ENCODE data around the gene GM2A. TPM values are rescaled to one million over a fixed set of nuclear protein-coding genes. Genes with fewer than 3 reads are reported as not detected.

Gene GM2A
- total and polyA plus RNA-seq, 9 of the 15 experiments (the other 6 are each of a cell fraction or from before 2014, with no cell fraction given): 5.8 to 36.0 (median 10.0) TPM

GRCh38 chr5:151244206-151244605 is 8.8 kb upstream of the GM2A start:
- Histone ChIP-seq H3K36me3 (ENCODE audit: control insufficient read depth, insufficient read depth, low read length) (no peaks in the 10 kb centered on the region), H3K4me1 (replicated peaks in 1 of 2; ENCODE audit: control insufficient read depth in 2 of 2, insufficient read depth in 2 of 2, low read length in 2 of 2) (peaks cover 0 to 3% of the 10 kb centered on the region in 2 experiments; a peak in 1 of 5 replicates), H3K4me3 (no peak overlapping the region), H3K27ac (ENCODE audit: extremely low read depth, low read depth, low read length) (no peak overlapping the region), H3K79me2 (ENCODE audit: control insufficient read depth, insufficient read depth, low read length) (no peaks in the 10 kb centered on the region), H3K9me3 (replicated peaks; ENCODE audit: control insufficient read depth, insufficient read depth, low read depth, low read length) (no peaks in the 10 kb centered on the region), H2AFZ (ENCODE audit: low read depth, low read length) (no peak overlapping the region), H4K20me1 (replicated peaks; ENCODE audit: control insufficient read depth, insufficient read depth, low read length) (no peaks in the 10 kb centered on the region), H3K27me3 (ENCODE audit: control insufficient read depth in 2 of 2, insufficient read depth in 2 of 2, low read length in 2 of 2) (no peaks in the 10 kb centered on the region), H3K4me2 (ENCODE audit: insufficient read depth, low read length) (no peak overlapping the region), H3K9ac (ENCODE audit: insufficient read depth in 1 of 2, low read depth in 2 of 2, low read length in 2 of 2) (no peak overlapping the region), H3K9me1 (ENCODE audit: control insufficient read depth, insufficient read depth, low read length) (no peaks in the 10 kb centered on the region)
- DNase-seq (ENCODE audit: extremely low read depth in 1 of 4, low spot score in 3 of 4): no peak
- in situ Hi-C loops (cut with MboI) (no loop called here), intact Hi-C loops (cut with micrococcal nuclease) (no loop called here)
- no TSS peak for BruUV-seq (replicated peaks)
- 48% methylated on average over 3 of the region's 3 CpGs for WGBS (ENCODE audit: insufficient coverage, low coverage, missing lambda C conversion rate)
- ATAC-seq: no peak
- ChIA-PET POLR2A (interaction anchor here (0.7 kb wide), 1 partner anchor 22 kb away, joined by 4 read pairs; no protein-coding TSS in a partner anchor), CTCF (ENCODE audit: low intra/inter-chr PET ratio) (no interaction called here)
- TF ChIP-seq ZNF263 (CRISPR knock-in tag; IDR thresholded peaks at IDR 0.05; ENCODE audit: borderline replicate concordance) (no peak), ZNF764 (CRISPR knock-in tag; IDR thresholded peaks at IDR 0.05; ENCODE audit: low read depth) (no peak), NR2F6 (CRISPR knock-in tag; IDR thresholded peaks at IDR 0.05) (no peak), MTA1 (IDR thresholded peaks at IDR 0.05; ENCODE audit: borderline replicate concordance) (no peak)
- FAIRE-seq: no peak

- ChIA-PET POLR2A (no interaction called here), CTCF (ENCODE audit: low intra/inter-chr PET ratio) (no interaction called here)
- 0% methylated on average over 4 of the region's 4 CpGs for WGBS (ENCODE audit: insufficient coverage, low coverage, missing lambda C conversion rate)
- H3K36me3 ChIP-seq (ENCODE audit: control insufficient read depth, insufficient read depth, low read length): no peaks in the 10 kb centered on the region
- intact Hi-C loops (cut with micrococcal nuclease) (no loop called here), in situ Hi-C loops (cut with MboI) (no loop called here)
- ATAC-seq (peak; percentile 14; the same call in 1 of the 3 replicates), DNase-seq (ENCODE audit: extremely low read depth in 1 of 4, low spot score in 3 of 4) (no peak), FAIRE-seq (no peak)
- BruUV-seq (replicated peaks): no TSS peak
- no peaks in the 10 kb centered on the region for H3K9me1 ChIP-seq (ENCODE audit: control insufficient read depth, insufficient read depth, low read length)
- H2AFZ ChIP-seq (ENCODE audit: low read depth, low read length): no peak overlapping the region
- H3K4me3 ChIP-seq: no peak overlapping the region
- H3K27ac ChIP-seq (ENCODE audit: extremely low read depth, low read depth, low read length): no peak overlapping the region
- H3K4me1 ChIP-seq (replicated peaks in 1 of 2; ENCODE audit: control insufficient read depth in 2 of 2, insufficient read depth in 2 of 2, low read length in 2 of 2): peaks cover 0 to 3% of the 10 kb centered on the region in 2 experiments; a peak in 1 of 5 replicates
- H3K79me2 ChIP-seq (ENCODE audit: control insufficient read depth, insufficient read depth, low read length): no peaks in the 10 kb centered on the region
- no peaks in the 10 kb centered on the region for H3K9me3 ChIP-seq (replicated peaks; ENCODE audit: control insufficient read depth, insufficient read depth, low read depth, low read length)
- no peaks in the 10 kb centered on the region for H4K20me1 ChIP-seq (replicated peaks; ENCODE audit: control insufficient read depth, insufficient read depth, low read length)
- H3K27me3 ChIP-seq (ENCODE audit: control insufficient read depth in 2 of 2, insufficient read depth in 2 of 2, low read length in 2 of 2): no peaks in the 10 kb centered on the region
- H3K4me2 ChIP-seq (ENCODE audit: insufficient read depth, low read length): peak overlapping the region; percentile 10; the same call in 1 of the 2 replicates
- no peak overlapping the region for H3K9ac ChIP-seq (ENCODE audit: insufficient read depth in 1 of 2, low read depth in 2 of 2, low read length in 2 of 2)
- TF ChIP-seq FOXK1 (CRISPR knock-in tag; IDR thresholded peaks at IDR 0.05; ENCODE audit: borderline replicate concordance) (no peak), PBX2 (CRISPR knock-in tag; IDR thresholded peaks at IDR 0.05; ENCODE audit: low read depth) (no peak), PBX2 (tag; conservative IDR thresholded peaks at IDR 0.05; ENCODE audit: low read depth) (0 out of 2 replicates have a peak, but pooled peaks have one; percentile 40), CTBP1 (IDR thresholded peaks at IDR 0.05; ENCODE audit: borderline replicate concordance) (peak; percentile 43; the same call in 1 of the 2 replicates), TBP (optimal IDR thresholded peaks at IDR 0.05; ENCODE audit: low read depth, low read length) (no peak), ZNF253 (CRISPR knock-in tag; conservative IDR thresholded peaks at IDR 0.05) (no peak), MECOM (CRISPR knock-in tag; IDR thresholded peaks at IDR 0.05) (no peak), TAL1 (IDR thresholded peaks at IDR 0.05) (peak; percentile 34; the same call in 1 of the 2 replicates), MIER1 (IDR thresholded peaks at IDR 0.05; ENCODE audit: low read depth) (no peak), RBFOX2 (IDR thresholded peaks at IDR 0.05; ENCODE audit: low read depth, low read length) (no peak), POLR2A (conservative IDR thresholded peaks at IDR 0.05) (no peak), MEIS2 (IDR thresholded peaks at IDR 0.05; ENCODE audit: partially characterized antibody) (peak; percentile 62)
Observed at GRCh38 chr5:151245680-151246219, 7.2 kb upstream of the GM2A start.
